DLD1 (cell line): ENCODE measurements around the gene SYT11.
"Not testable (repeated sequence)": the region's sequence is repeated elsewhere in the genome, so short reads cannot be mapped to it uniquely, and the experiment has no call there.

Experiments used
- in situ Hi-C: cut with HindIII; loops from 2 replicates; pipeline ENCODE4 v1.10.0; 2017; ENCODE audit warnings: low sequenced_read_pairs

Gene SYT11, protein sequence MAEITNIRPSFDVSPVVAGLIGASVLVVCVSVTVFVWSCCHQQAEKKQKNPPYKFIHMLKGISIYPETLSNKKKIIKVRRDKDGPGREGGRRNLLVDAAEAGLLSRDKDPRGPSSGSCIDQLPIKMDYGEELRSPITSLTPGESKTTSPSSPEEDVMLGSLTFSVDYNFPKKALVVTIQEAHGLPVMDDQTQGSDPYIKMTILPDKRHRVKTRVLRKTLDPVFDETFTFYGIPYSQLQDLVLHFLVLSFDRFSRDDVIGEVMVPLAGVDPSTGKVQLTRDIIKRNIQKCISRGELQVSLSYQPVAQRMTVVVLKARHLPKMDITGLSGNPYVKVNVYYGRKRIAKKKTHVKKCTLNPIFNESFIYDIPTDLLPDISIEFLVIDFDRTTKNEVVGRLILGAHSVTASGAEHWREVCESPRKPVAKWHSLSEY

GRCh38 chr1:155859234-155859829 is at the start of gene SYT11:
SYT11 (plus strand) TSS chr1:155859567; CDS start chr1:155859762, 195 bp downstream.
- in situ Hi-C loops: no loop called here

- in situ Hi-C loops: no loop called here
Measured at GRCh38 chr1:155812878-155813277, 46.5 kb upstream of the SYT11 start.

DNA sequence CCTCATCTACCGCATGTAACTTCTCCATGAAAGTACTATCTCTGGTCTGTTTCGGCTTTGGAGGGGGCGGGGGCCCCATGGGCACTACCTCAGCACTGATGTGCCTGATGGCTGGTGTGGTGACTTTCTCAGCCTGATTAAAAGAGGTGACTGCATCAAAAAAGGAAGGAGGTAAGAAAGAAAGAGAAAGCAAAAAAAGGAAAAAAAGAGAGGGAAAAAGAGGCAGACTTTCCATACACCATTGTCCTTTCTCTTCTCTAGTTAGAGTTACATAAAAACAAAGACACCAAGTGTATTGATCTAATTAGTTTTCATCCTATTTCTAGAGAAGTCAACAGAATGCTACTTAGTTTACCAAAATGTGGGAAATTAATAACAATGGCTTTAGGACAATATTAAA is 45.7 kb upstream of the SYT11 start:
- in situ Hi-C loops: no loop called here

- in situ Hi-C loops: no loop called here
Measured at GRCh38 chr1:155816351-155816750, 43.0 kb upstream of the SYT11 start.

- in situ Hi-C loops: no loop called here
Measured at GRCh38 chr1:155827450-155827849, 31.9 kb upstream of the SYT11 start.

- in situ Hi-C loops: no loop called here
Measured at GRCh38 chr1:155831279-155831976, 27.9 kb upstream of the SYT11 start.

DNA sequence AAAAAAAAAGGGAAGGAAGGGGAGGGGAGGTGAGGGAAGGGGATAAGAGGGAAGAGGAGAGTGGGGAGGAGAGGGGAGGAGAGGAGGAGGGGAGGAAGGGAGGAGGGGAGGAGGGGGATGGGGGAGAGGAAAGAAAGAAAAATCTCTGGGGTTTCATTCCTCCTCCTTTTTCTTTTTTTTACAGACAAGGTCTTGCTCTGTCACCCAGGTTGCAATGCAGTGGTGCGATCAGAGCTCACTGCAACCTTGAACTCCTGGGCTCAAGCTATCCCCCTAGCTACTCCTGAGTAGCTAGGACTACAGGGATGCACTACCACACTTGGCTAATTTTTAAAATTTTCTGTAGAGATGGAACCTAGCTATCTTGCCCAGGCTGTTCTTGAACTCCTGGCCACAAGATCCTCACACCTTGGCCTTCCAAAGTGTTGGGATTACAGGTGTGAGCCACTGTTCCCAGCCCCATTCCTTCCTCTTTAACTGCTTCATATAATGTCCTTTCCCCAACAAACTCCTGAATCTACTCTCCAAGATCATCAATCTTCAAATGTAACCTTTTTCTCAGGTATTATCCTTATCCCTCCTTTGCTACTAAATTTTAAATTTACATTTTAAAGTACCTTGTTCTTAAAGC is 25.6 kb upstream of the SYT11 start:
- in situ Hi-C loops: no loop called here

GRCh38 chr1:155834296-155834926 is 25.0 kb upstream of the SYT11 start:
- in situ Hi-C loops: no loop called here

DNA sequence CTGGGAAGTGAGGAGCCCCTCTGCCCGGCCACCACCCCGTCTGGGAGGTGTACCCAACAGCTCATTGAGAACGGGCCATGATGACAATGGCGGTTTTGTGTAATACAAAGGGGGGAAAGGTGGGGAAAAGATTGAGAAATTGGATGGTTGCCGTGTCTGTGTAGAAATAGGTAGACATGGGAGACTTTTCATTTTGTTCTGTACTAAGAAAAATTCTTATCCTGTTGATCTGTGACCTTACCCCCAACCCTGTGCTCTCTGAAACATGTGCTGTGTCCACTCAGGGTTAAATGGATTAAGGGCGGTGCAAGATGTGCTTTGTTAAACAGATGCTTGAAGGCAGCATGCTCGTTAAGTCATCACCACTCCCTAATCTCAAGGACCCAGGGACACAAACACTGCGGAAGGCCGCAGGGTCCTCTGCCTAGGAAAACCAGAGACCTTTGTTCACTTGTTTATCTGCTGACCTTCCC is 24.4 kb upstream of the SYT11 start:
- in situ Hi-C loops: not testable (repeated sequence)

GRCh38 chr1:155835548-155835947 is 23.8 kb upstream of the SYT11 start:
- in situ Hi-C loops: no loop called here

DNA sequence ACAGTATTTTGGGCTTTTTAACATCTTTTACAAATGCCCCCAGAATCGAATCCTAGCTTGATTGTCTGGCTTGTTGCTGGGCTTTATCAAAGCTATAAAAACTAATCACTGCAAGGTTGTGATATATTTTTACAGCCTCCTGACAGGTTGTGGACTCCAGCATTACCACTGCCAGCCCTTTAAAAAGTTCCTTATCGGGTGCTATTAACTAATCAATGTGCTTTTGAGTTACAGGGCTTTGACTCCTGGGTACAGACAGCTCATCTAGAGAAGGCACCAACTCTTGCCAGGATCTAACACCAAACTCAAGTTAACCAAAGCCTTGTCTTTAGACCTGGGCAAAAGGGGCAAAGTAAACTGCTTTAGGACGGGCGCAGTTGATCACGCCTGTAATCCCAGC is 19.0 kb upstream of the SYT11 start:
- in situ Hi-C loops: no loop called here

DNA sequence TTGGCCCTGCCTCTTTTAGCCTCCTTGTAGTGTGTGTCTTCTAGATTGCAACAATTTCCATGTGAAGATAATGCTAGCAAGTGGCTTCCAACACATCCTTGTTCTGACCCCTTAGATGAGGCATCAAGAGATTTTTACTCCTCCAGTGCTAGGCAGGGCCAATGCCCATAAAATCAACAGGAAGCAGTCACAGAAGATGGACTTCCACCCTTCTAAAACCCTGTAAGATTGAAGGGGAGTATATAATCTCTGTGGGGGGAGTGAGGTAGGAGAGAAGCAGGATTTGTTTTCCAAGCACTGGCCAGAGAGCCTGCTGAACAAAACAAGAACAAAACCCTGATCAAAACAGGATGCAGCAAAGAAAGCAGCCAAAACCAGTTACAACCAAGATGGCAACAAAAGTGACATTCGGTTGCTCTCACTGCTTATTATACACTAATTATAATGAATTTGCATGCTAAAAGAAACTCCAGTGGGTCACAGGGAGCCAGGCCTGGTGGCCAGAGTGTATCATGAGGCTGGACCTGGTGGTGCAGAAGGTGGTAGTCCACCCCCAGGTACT is 14.4 kb upstream of the SYT11 start:
- in situ Hi-C loops: no loop called here

DNA sequence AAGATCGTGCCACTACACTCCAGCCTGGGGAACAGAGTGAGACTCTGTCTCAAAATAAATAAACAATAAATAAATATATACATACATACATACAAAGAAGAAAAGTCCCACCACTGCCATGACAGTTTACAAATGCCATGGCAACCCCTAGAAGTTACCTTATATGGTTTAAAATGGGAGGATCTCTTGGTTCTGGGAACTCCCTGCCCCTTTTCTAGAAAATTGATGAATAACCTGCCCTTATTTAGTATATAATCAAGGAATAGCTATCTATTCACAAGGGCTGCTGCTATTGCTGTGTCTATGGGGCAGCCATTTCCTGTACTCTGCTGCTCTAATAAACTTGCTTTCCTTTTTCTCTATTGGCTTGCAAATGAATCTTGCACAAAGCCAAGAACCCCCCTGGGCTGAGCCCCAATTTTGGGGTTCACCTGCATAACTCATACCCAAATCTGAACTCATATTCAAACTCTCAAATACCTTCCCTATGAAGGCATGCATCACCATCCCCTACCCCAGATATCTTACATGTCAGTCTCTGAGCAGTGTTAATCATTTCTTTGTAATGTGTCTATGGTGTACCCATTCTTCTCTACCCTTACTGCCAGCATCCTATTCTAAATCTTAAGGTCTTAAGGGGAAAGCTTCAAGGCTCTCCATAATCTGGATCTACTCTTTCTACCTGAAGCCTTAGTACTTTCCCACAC is 11.4 kb upstream of the SYT11 start:
- in situ Hi-C loops: no loop called here

GRCh38 chr1:155850345-155850744 is 9.0 kb upstream of the SYT11 start:
- in situ Hi-C loops: no loop called here

GRCh38 chr1:155856257-155856974 is 3.0 kb upstream of the SYT11 start:
- in situ Hi-C loops: no loop called here

GRCh38 chr1:155856975-155857930 is 2.1 kb upstream of the SYT11 start, which contains the start of gene GON4L:
GON4L (minus strand) TSS chr1:155857214; CDS start chr1:155853780, 3,434 bp downstream.
- in situ Hi-C loops: no loop called here

DNA sequence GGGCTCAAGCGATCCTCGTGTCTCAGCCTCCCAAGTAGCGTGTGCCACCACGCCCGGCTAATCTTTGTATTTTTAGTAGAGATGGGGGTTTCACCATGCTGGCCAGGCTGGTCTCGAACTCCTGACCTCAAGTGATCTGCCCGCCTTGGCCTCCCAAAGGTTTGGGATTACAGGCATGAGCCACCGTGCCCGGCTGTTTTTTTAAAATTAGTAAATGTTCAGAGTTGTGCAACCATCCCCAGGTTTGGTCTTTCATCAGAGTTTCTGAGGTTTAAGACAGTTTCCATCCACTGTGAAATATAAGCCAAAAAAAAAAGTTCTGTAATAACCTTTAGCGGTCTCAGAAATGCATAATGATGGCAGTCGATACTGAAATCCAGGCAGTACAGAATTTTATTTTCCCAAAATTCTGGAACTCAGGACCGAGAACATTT is 550 bp upstream of the SYT11 start:
- in situ Hi-C loops: no loop called here
